OCI-LY1 (cell line): Measurements from ENCODE around the gene KLK1.

ENCODE experiments used
- H2AFZ ChIP-seq: fragments of 200-600 bp; sonication (generic), shearing (Covaris generic); 2 replicates; pipeline ENCODE4 v1.6.0; 2014; ENCODE audit warnings: antibody characterized with exemption, mild to moderate bottlenecking, low read length
- H3F3A ChIP-seq: fragments of 200-600 bp; sonication (generic), shearing (Covaris generic); 2 replicates; pipeline ENCODE4 v1.6.0; 2014; ENCODE audit warnings: mild to moderate bottlenecking, antibody characterized with exemption, low read length, moderate library complexity; ENCODE audit not compliant: insufficient read depth
- H3K27ac ChIP-seq: fragments of 200-600 bp; sonication (generic); 2 replicates; pipeline ENCODE4 v1.5.1; 2014; ENCODE audit warnings: low read length, mixed run types, mild to moderate bottlenecking, low read depth; ENCODE audit not compliant: poor library complexity, severe bottlenecking
- H3K27me3 ChIP-seq: fragments of 200-600 bp; sonication (generic); 2 replicates; pipeline ENCODE4 v1.6.0; 2014; ENCODE audit warnings: antibody characterized with exemption, mild to moderate bottlenecking, low read length, moderate library complexity; ENCODE audit not compliant: insufficient read depth
- H3K36me3 ChIP-seq: fragments of 200-600 bp; sonication (generic); 2 replicates; pipeline ENCODE4 v1.6.1; 2014; ENCODE audit warnings: mild to moderate bottlenecking, antibody characterized with exemption, low read length, moderate library complexity, mixed read lengths; ENCODE audit not compliant: insufficient read depth
- H3K4me1 ChIP-seq: fragments of 200-600 bp; sonication (generic); 2 replicates; pipeline ENCODE4 v1.5.1; 2014; ENCODE audit warnings: mild to moderate bottlenecking, low read length, moderate library complexity; ENCODE audit not compliant: insufficient read depth, severe bottlenecking
- H3K4me2 ChIP-seq: fragments of 200-600 bp; sonication (generic), shearing (Covaris generic); 2 replicates; pipeline ENCODE4 v1.6.1; 2014; ENCODE audit warnings: low read length
- H3K4me3 ChIP-seq: fragments of 200-600 bp; sonication (generic); 2 replicates; pipeline ENCODE4 v1.5.1; 2014; ENCODE audit warnings: low read length, low read depth, mild to moderate bottlenecking, mixed read lengths; ENCODE audit not compliant: poor library complexity, severe bottlenecking
- H3K79me2 ChIP-seq: fragments of 200-600 bp; shearing (Covaris generic); 2 replicates; pipeline ENCODE4 v1.6.1; 2016; ENCODE audit warnings: mixed run types, low read length, mixed read lengths; ENCODE audit not compliant: insufficient read depth
- H3K9ac ChIP-seq: fragments of 200-600 bp; sonication (generic), shearing (Covaris generic); 2 replicates; pipeline ENCODE4 v1.6.1; 2014; ENCODE audit warnings: mild to moderate bottlenecking, low read length, mixed read lengths
- H3K9me2 ChIP-seq: fragments of 200-600 bp; sonication (generic), shearing (Covaris generic); 2 replicates; pipeline ENCODE4 v1.6.1; 2014; ENCODE audit warnings: low read depth, mild to moderate bottlenecking, low read length, mixed read lengths
- H3K9me3 ChIP-seq: fragments of 200-600 bp; shearing (Covaris generic); 2 replicates; pipeline ENCODE4 v1.6.1; 2014; ENCODE audit warnings: low read length, mixed read lengths
- H4K20me1 ChIP-seq: fragments of 200-600 bp; sonication (generic), shearing (Covaris generic); 2 replicates; pipeline ENCODE4 v1.6.0; 2016; ENCODE audit warnings: mild to moderate bottlenecking, low read length; ENCODE audit not compliant: insufficient read depth
- CTCF ChIP-seq: fragments of 200-600 bp; sonication (generic), shearing (Covaris generic); IDR thresholded peaks from 2 replicates; pipeline ENCODE4 v1.5.1; 2017; ENCODE audit warnings: mild to moderate bottlenecking, antibody characterized with exemption, low read length, moderate library complexity, mixed read lengths
- EZH2 ChIP-seq: fragments of 200-600 bp; sonication (generic), shearing (Covaris generic); IDR thresholded peaks from 2 replicates; pipeline ENCODE4 v1.8.0; 2017; ENCODE audit warnings: borderline replicate concordance, mixed run types, mild to moderate bottlenecking, antibody characterized with exemption, low read length, moderate library complexity, mixed read lengths

KLK1 gene

DNA sequence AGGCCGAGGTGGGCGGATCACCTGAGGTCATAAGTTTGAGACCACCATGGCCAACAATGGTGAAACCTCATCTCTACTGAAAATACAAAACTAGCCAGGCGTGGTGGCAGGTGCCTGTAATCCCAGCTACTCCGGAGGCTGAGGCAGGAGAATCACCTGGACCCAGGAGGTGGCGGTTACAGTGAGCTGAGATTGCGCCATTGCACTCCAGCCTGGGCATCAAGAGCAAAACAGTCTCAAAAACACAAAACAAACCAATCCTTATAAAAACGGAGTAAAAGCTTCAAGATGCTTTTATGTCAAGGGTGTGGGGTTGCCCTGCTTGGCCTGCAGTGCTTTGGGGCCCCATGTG lies 26.2 kb downstream of the KLK1 start:
- no peak overlapping the region for H2AFZ ChIP-seq
- H3K36me3 ChIP-seq: peaks cover 68% of the 10 kb centered on the region
- TF ChIP-seq CTCF: no peak
- no peak for TF ChIP-seq EZH2
- no peaks in the 10 kb centered on the region for H3K9me3 ChIP-seq
- no peaks in the 10 kb centered on the region for H4K20me1 ChIP-seq
- H3K9me2 ChIP-seq: no peaks in the 10 kb centered on the region
- H3K27ac ChIP-seq: no peak overlapping the region
- H3K27me3 ChIP-seq: no peaks in the 10 kb centered on the region
- H3K4me3 ChIP-seq: no peak overlapping the region
- no peaks in the 10 kb centered on the region for H3F3A ChIP-seq
- H3K79me2 ChIP-seq: peaks cover 5% of the 10 kb centered on the region
- peaks cover 11% of the 10 kb centered on the region for H3K4me1 ChIP-seq
- no peak overlapping the region for H3K4me2 ChIP-seq
- H3K9ac ChIP-seq: no peak overlapping the region

DNA sequence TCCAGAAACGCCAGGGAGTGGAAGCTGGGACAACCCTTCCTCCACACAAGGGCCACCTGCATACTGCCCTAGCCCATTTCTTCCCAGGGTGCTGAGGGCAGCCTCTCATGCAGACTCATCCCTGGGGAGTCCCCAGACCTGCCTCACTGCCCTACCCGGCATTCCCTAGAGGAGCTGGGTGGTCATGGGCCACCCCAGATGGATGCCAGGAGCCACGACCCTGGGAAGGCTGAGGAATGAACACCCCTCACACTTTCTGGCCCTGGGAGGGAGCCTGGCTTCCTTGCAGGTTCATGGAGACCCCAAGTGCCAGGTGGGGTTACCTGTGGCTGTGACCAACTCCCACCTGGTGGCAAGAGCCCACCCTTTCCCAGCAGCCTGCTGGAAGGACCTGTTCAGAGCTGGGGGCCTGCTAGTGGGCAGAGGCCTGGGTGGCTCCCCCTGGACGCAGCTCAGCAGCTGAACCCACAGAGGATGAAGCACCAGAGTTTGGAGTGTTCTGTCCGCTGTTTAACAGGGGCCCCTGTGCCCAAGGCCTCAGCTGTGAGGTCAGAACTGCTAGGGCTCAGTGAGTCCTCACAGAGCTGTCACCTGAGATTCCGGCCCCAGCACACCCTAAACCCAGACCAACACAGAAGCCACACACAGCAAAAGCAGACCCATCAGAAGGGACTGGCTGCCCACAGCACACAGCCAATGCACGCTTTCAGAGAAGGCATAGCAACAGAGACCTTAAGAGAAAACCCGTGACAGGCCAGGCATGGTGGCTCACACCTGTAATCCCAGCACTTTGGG lies 26.8 kb downstream of the KLK1 start:
- TF ChIP-seq EZH2 (no peak), CTCF (no peak)
- Histone ChIP-seq H3K27me3 (no peaks in the 10 kb centered on the region), H3K4me1 (peaks cover 5% of the 10 kb centered on the region), H4K20me1 (no peaks in the 10 kb centered on the region), H3K27ac (no peak overlapping the region), H3K79me2 (no peaks in the 10 kb centered on the region; the same call in 1 of the 2 replicates), H2AFZ (no peak overlapping the region), H3K4me2 (no peak overlapping the region), H3K9me2 (no peaks in the 10 kb centered on the region), H3K36me3 (peaks cover 62% of the 10 kb centered on the region), H3K4me3 (no peak overlapping the region), H3K9ac (no peak overlapping the region), H3K9me3 (no peaks in the 10 kb centered on the region), H3F3A (no peaks in the 10 kb centered on the region)

GRCh38 chr19:50796128-50796633 lies 27.4 kb downstream of the KLK1 start:
- H4K20me1 ChIP-seq: no peaks in the 10 kb centered on the region
- H3K9me2 ChIP-seq: no peaks in the 10 kb centered on the region
- TF ChIP-seq EZH2 (no peak), CTCF (peak; percentile 36; the same call in 1 of the 2 replicates)
- no peak overlapping the region for H3K9ac ChIP-seq
- H3K4me2 ChIP-seq: no peak overlapping the region
- no peaks in the 10 kb centered on the region for H3K27me3 ChIP-seq
- H3K27ac ChIP-seq: no peak overlapping the region
- peaks cover 58% of the 10 kb centered on the region for H3K36me3 ChIP-seq
- no peaks in the 10 kb centered on the region for H3K9me3 ChIP-seq
- no peak overlapping the region for H2AFZ ChIP-seq
- no peaks in the 10 kb centered on the region for H3F3A ChIP-seq
- no peaks in the 10 kb centered on the region for H3K79me2 ChIP-seq
- H3K4me3 ChIP-seq: no peak overlapping the region
- H3K4me1 ChIP-seq: peaks cover 5% of the 10 kb centered on the region
